ENCODE results near the gene CORO7.

- no peak for TF ChIP-seq POLR2A (IDR thresholded peaks at IDR 0.05; ENCODE audit: low read length)
- no peak for TF ChIP-seq GATA1 (IDR thresholded peaks at IDR 0.05; ENCODE audit: low read depth, low read length)
These were observed 26.0 kb upstream of the CORO7 start for GRCh38 chr16:4442371-4442770.

Measured in erythroblast (primary cell).